ENCODE results near the gene ZNF534. TPM values are rescaled to one million over a fixed set of nuclear protein-coding genes. Genes with fewer than 3 reads are reported as not detected.

Gene ZNF534
- total RNA-seq, 1 donor from 2014 or later: not detected

- no peak for DNase-seq (ENCODE audit: extremely low spot score, unreplicated experiment)
- H3K27ac Mint-ChIP-seq: no peak overlapping the region
- H3K27me3 Mint-ChIP-seq: no peaks in the 10 kb centered on the region
- H3K4me1 Mint-ChIP-seq (ENCODE audit: unreplicated experiment): no peaks in the 10 kb centered on the region
- peaks cover 28% of the 10 kb centered on the region for H3K9me3 Mint-ChIP-seq
- peaks cover 15% of the 10 kb centered on the region for H3K36me3 Mint-ChIP-seq
- TF ChIP-seq CTCF (conservative IDR thresholded peaks at IDR 0.05): no peak
- H3K4me3 Mint-ChIP-seq: no peak overlapping the region
These were observed 13.2 kb upstream of the ZNF534 start for GRCh38 chr19:52415711-52416110.

- no peak for DNase-seq (ENCODE audit: extremely low spot score, unreplicated experiment)
- Mint-ChIP-seq H3K27ac (no peak overlapping the region), H3K9me3 (peaks cover 4% of the 10 kb centered on the region), H3K4me3 (no peak overlapping the region), H3K36me3 (no peaks in the 10 kb centered on the region), H3K27me3 (no peaks in the 10 kb centered on the region), H3K4me1 (ENCODE audit: unreplicated experiment) (no peaks in the 10 kb centered on the region)
- no peak for TF ChIP-seq CTCF (conservative IDR thresholded peaks at IDR 0.05)
These were observed 13.2 kb downstream of the ZNF534 start for GRCh38 chr19:52442179-52442578.

GRCh38 chr19:52444506-52444905, 15.6 kb downstream of the ZNF534 start:
- no peak for DNase-seq (ENCODE audit: extremely low spot score, unreplicated experiment)
- no peak overlapping the region for H3K4me3 Mint-ChIP-seq
- no peaks in the 10 kb centered on the region for H3K4me1 Mint-ChIP-seq (ENCODE audit: unreplicated experiment)
- no peaks in the 10 kb centered on the region for H3K27me3 Mint-ChIP-seq
- no peak overlapping the region for H3K27ac Mint-ChIP-seq
- peaks cover 4% of the 10 kb centered on the region for H3K9me3 Mint-ChIP-seq
- TF ChIP-seq CTCF (conservative IDR thresholded peaks at IDR 0.05): no peak
- no peaks in the 10 kb centered on the region for H3K36me3 Mint-ChIP-seq

- H3K4me3 Mint-ChIP-seq: no peak overlapping the region
- no peak for TF ChIP-seq CTCF (conservative IDR thresholded peaks at IDR 0.05)
- no peak overlapping the region for H3K27ac Mint-ChIP-seq
- no peaks in the 10 kb centered on the region for H3K4me1 Mint-ChIP-seq (ENCODE audit: unreplicated experiment)
- H3K36me3 Mint-ChIP-seq: no peaks in the 10 kb centered on the region
- DNase-seq (ENCODE audit: extremely low spot score, unreplicated experiment): no peak
- no peaks in the 10 kb centered on the region for H3K27me3 Mint-ChIP-seq
- H3K9me3 Mint-ChIP-seq: peaks cover 15% of the 10 kb centered on the region
These were observed 22.3 kb downstream of the ZNF534 start for GRCh38 chr19:52451241-52451640.

- no peak for DNase-seq (ENCODE audit: extremely low spot score, unreplicated experiment)
- Mint-ChIP-seq H3K36me3 (no peaks in the 10 kb centered on the region), H3K9me3 (peaks cover 19% of the 10 kb centered on the region), H3K27ac (no peak within 1 kb of the TSS), H3K27me3 (no peaks in the 10 kb centered on the region), H3K4me1 (ENCODE audit: unreplicated experiment) (no peaks in the 10 kb centered on the region), H3K4me3 (no peak within 1 kb of the TSS)
- TF ChIP-seq CTCF (conservative IDR thresholded peaks at IDR 0.05): no peak
These were observed 24.6 kb downstream of the ZNF534 start, which contains the start of gene ZNF578 for GRCh38 chr19:52453324-52454094. Gene ZNF578, plus strand, starts transcription at chr19:52453553. Its CDS starts 48,293 bp downstream, at chr19:52501846.

Data from type B pancreatic cell (in vitro differentiated cells).